Thyroid gland (tissue), 4 donors: ENCODE data around the gene DPH7. TPM values are rescaled to one million over a fixed set of nuclear protein-coding genes. Genes with fewer than 3 reads are reported as not detected.

Experiments
- DNase-seq, 2 donors: peaks; one replicate each; pipeline ENCODE4 v3.0.0-alpha.2; 2019
- H3K27ac ChIP-seq, 3 donors: fragments of 200-600 bp; sonication (generic); 1 replicate in 2 of 3; 2 replicates in 1 of 3; pipeline ENCODE4 v1.5.1; 2016 to 2019; ENCODE audit warnings: mild to moderate bottlenecking in 1 of 3, moderate library complexity in 1 of 3
- H3K27me3 ChIP-seq: fragments of 200-600 bp; sonication (generic); one replicate; pipeline ENCODE4 v1.5.1; 2019
- H3K36me3 ChIP-seq, 2 donors: fragments of 200-600 bp; sonication (generic); one replicate each; pipeline ENCODE4 v1.5.1; 2016 to 2019
- H3K4me1 ChIP-seq, 2 donors: fragments of 200-600 bp; sonication (generic); one replicate each; pipeline ENCODE4 v1.5.1; 2017 to 2019
- H3K4me3 ChIP-seq, 3 donors: fragments of 200-600 bp; sonication (generic); replicated peaks in 1 of 3; 1 replicate in 2 of 3; 2 replicates in 1 of 3; pipeline ENCODE4 v1.5.1; 2016; ENCODE audit warnings: mild to moderate bottlenecking in 1 of 3
- H3K9me3 ChIP-seq: fragments of 200-600 bp; sonication (generic); one replicate; pipeline ENCODE4 v1.5.1; 2017
- POLR2A ChIP-seq, 2 donors: fragments of 450-650 bp; IDR thresholded peaks; one replicate each; pipeline ENCODE4 v1.6.1; 2017; ENCODE audit warnings: antibody characterized with exemption in 2 of 2, mild to moderate bottlenecking in 2 of 2, moderate library complexity in 1 of 2
- WGBS, 2 donors: methylation state at CpG; one replicate each; pipeline ENCODE4 v1.1.5; 2017; 5-methylcytosine and 5-hydroxymethylcytosine counted together
- intact Hi-C: fragments of 100-400 bp; cut with DNase I; formaldehyde crosslinking; loops from one replicate; pipeline ENCODE4 v1.15.1; 2023
- total RNA-seq, 4 donors: library from RNA; depleted of rRNA; stranded (reverse); fragments of >200 nt; gene quantifications; one replicate each; pipeline ENCODE4 v1.2.3, GENCODE V29; 2016
- TF ChIP-seq, protein P1 (sequence below), 6 experiments: fragments of 200-600 bp in 3 of 6; fragments of 450-650 bp in 3 of 6; sonication (generic) in 3 of 6; IDR thresholded peaks; one replicate each; pipeline ENCODE4 v1.5.1; 2016 to 2019; ENCODE audit warnings: antibody characterized with exemption in 6 of 6, mild to moderate bottlenecking in 2 of 6, inconsistent platforms in 1 of 6, moderate library complexity in 1 of 6

DPH7 gene
- total RNA-seq, 4 donors from 2014 or later, result 20.8 to 47.4 (median 34.1) TPM

DNA sequence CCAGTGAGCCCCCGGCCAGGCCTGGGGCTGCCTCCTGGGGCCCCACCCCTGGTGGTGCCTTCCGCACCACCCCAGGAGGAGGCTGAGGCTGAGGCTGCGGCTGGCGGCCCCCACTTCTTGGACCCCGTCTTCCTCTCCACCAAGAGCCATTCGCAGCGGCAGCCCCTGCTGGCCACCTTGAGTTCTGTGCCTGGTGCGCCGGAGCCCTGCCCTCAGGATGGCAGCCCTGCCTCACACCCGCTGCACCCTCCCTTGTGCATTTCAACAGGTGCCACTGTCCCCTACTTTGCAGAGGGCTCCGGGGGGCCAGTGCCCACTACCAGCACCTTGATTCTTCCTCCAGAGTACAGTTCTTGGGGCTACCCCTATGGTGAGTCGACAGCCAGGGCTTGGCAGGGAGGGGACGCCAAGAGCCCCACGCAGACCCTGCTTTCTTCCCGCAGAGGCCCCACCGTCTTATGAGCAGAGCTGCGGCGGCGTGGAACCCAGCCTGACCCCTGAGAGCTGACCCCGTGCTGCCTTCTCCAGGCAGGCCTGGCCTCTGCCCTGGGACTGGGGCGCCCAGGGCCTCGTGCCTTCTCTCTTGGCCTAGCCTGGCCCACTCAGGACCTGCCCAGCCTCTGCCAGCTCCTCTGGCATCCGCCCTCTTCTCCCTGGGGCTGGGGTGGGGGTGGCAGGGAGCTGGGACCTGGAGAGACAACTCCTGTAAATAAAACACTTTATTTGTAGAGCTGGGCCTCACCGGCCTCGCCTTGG is 36.1 kb upstream of the DPH7 start:
- no peak for DNase-seq

DNA sequence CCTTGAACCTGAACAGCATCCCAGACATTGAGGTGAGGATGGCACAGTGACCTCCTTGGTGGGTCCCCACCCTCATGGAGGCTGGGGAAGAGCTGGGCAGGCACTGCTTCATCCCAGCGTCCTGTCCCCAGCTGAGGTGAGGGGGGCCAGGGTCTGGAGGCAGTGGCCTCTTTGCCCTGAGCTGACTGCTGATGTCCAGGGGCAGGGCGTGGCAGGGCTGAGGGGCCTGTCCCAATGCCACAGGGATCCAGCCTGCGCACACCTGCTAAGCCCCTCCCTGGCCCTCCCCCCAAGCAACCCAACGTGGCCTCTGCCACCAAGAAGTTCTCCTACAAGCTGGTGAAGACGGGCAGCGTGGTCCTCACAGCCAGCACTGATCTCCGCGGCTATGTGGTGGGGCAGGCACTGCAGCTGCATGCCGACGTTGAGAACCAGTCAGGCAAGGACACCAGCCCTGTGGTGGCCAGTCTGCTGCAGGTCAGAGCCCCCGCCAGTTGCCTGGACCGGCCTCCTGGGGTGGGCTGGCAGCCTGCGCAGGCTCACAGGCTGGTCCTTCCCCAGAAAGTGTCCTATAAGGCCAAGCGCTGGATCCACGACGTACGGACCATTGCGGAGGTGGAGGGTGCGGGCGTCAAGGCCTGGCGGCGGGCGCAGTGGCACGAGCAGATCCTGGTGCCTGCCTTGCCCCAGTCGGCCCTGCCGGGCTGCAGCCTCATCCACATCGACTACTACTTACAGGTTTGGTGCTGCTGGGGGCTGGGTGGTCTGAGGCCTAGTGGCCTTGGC is 35.2 kb upstream of the DPH7 start:
- no peak overlapping the region for H3K4me3 ChIP-seq
- no peaks in the 10 kb centered on the region for H3K9me3 ChIP-seq
- no peaks in the 10 kb centered on the region for H3K27me3 ChIP-seq
- TF ChIP-seq, protein P1, sequence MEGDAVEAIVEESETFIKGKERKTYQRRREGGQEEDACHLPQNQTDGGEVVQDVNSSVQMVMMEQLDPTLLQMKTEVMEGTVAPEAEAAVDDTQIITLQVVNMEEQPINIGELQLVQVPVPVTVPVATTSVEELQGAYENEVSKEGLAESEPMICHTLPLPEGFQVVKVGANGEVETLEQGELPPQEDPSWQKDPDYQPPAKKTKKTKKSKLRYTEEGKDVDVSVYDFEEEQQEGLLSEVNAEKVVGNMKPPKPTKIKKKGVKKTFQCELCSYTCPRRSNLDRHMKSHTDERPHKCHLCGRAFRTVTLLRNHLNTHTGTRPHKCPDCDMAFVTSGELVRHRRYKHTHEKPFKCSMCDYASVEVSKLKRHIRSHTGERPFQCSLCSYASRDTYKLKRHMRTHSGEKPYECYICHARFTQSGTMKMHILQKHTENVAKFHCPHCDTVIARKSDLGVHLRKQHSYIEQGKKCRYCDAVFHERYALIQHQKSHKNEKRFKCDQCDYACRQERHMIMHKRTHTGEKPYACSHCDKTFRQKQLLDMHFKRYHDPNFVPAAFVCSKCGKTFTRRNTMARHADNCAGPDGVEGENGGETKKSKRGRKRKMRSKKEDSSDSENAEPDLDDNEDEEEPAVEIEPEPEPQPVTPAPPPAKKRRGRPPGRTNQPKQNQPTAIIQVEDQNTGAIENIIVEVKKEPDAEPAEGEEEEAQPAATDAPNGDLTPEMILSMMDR (IDR thresholded peaks at IDR 0.05), result no peak
- no peak for TF ChIP-seq POLR2A (IDR thresholded peaks at IDR 0.05)
- WGBS, 2 donors, result 98 to 100% methylated on average over 1 to 8 of the region's 27 CpGs
- DNase-seq, result no peak
- H3K36me3 ChIP-seq, result peaks cover 20 to 24% of the 10 kb centered on the region in 2 donors
- peaks cover 26 to 38% of the 10 kb centered on the region in 2 donors for H3K4me1 ChIP-seq
- intact Hi-C loops, result loop anchor here (10.0 kb wide), 1 partner anchor 59 kb away; the partner anchor contains the start of genes MRPL41 and PNPLA7
- H3K27ac ChIP-seq, result no peak overlapping the region

More for the DNA sequence above, 36.1 kb upstream of the DPH7 start:
- WGBS, 2 donors, result 96 to 98% methylated on average over 11 to 20 of the region's 25 CpGs
- Histone ChIP-seq H3K4me3 (no peak overlapping the region), H3K27me3 (no peaks in the 10 kb centered on the region), H3K4me1 (peaks cover 27 to 39% of the 10 kb centered on the region in 2 donors), H3K27ac (no peak overlapping the region), H3K36me3 (peaks cover 20 to 24% of the 10 kb centered on the region in 2 donors), H3K9me3 (no peaks in the 10 kb centered on the region)
- intact Hi-C loops, result loop anchor here (10.0 kb wide), 1 partner anchor 60 kb away; the partner anchor contains the start of genes MRPL41 and PNPLA7
- TF ChIP-seq POLR2A (IDR thresholded peaks at IDR 0.05), result no peak
- TF ChIP-seq, protein P1 (IDR thresholded peaks at IDR 0.05), result no peak

DNA sequence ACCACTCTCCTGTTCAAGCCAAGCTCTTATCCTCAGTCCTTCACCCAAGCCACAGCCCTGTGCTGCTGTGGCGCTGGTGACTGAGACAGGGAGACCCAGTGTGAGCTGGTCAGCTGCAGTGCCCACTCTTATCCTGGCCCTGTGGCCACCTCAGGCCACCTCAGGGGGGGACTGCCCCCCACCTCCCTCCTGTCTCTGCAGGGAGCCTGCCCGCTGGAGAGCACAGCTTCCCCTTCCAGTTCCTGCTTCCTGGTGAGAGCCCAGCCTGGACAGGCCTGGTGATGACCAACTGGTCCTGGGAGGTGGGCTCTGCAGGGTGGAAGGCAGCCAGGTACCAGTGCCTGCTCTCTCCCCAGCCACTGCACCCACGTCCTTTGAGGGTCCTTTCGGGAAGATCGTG is 34.5 kb upstream of the DPH7 start:
- H3K4me1 ChIP-seq, result peaks cover 26 to 38% of the 10 kb centered on the region in 2 donors
- peak overlapping the region; percentile 67 to 82 (median 82) for H3K27ac ChIP-seq
- intact Hi-C loops, result loop anchor here (10.0 kb wide), 1 partner anchor 58 kb away; the partner anchor contains the start of genes MRPL41 and PNPLA7
- DNase-seq, result no peak
- TF ChIP-seq, protein P1 (IDR thresholded peaks at IDR 0.05), result no peak
- TF ChIP-seq POLR2A (IDR thresholded peaks at IDR 0.05), result no peak
- H3K27me3 ChIP-seq, result no peaks in the 10 kb centered on the region
- H3K36me3 ChIP-seq, result peaks cover 20 to 24% of the 10 kb centered on the region in 2 donors
- H3K9me3 ChIP-seq, result no peaks in the 10 kb centered on the region
- WGBS, 2 donors, result 93 to 94% methylated on average over 3 to 5 of the region's 5 CpGs
- H3K4me3 ChIP-seq, result no peak overlapping the region

DNA sequence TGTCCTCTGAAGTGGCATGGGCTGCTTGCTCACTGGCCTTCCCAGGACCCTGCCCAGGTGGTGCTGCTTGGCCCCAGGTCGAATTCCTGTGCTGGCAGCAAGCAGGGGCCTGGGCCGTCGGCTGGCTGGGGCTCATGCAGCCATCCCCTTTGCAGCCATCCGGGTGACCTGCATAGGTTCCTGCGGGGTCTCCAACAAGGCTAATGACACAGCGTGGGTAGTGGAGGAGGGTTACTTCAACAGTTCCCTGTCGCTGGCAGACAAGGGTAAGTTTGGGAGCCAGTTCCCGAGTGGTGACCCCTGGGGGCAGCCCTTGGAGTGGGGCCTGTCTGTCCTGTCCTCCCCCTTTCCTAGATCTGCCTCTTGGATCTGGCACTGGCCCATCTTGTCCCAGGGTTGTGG is 34.0 kb upstream of the DPH7 start:
- TF ChIP-seq, protein P1 (IDR thresholded peaks at IDR 0.05), result no peak
- no peak for TF ChIP-seq POLR2A (IDR thresholded peaks at IDR 0.05)
- Histone ChIP-seq H3K27me3 (no peaks in the 10 kb centered on the region), H3K4me3 (no peak overlapping the region), H3K27ac (peak overlapping the region; percentile 67 to 82 (median 82)), H3K4me1 (peaks cover 25 to 37% of the 10 kb centered on the region in 2 donors), H3K36me3 (peaks cover 20 to 24% of the 10 kb centered on the region in 2 donors), H3K9me3 (no peaks in the 10 kb centered on the region)
- no peak for DNase-seq
- intact Hi-C loops, result loop anchor here (10.0 kb wide), 1 partner anchor 58 kb away; the partner anchor contains the start of genes MRPL41 and PNPLA7
- WGBS, 2 donors, result 40% methylated on average over 1 of the region's 8 CpGs; no CpG with 5 or more reads in 1 of the 2 donors
